ENCODE results near the gene PSG5.
"Not testable (repeated sequence)": the region's sequence is repeated elsewhere in the genome, so short reads cannot be mapped to it uniquely, and the experiment has no call there.

PSG5 gene

DNA sequence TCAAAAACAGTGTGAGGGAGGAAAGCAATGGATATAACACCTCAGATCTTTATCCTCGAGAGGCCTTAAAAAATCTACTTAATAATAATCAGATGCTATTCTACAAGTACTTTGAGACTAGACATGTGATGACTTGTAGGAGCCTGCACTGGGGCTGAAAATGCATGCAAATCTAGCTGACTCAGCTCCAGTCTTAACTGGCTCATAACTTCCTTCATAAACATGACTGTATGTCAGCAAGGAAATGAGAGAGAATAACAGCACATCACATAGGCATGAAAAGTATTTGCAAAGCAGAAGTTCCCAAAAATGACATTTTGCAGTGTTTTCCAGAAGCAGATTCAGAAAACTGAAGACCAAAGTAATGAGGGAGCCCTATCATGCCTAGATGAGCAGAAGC, 38.1 kb downstream of the PSG5 start:
- Histone ChIP-seq H3K4me3 (ENCODE audit: low read depth, low read length) (no peak overlapping the region), H3K36me3 (replicated peaks) (no peaks in the 10 kb centered on the region), H3K27ac (no peak overlapping the region), H3K27me3 (replicated peaks) (no peaks in the 10 kb centered on the region)
- DNase-seq, result peak; percentile 61
- in situ Hi-C loops (cut with HindIII; ENCODE audit: low pct_ligation_motif_present, low sequenced_read_pairs), result no loop called here
- TF ChIP-seq, protein P1, sequence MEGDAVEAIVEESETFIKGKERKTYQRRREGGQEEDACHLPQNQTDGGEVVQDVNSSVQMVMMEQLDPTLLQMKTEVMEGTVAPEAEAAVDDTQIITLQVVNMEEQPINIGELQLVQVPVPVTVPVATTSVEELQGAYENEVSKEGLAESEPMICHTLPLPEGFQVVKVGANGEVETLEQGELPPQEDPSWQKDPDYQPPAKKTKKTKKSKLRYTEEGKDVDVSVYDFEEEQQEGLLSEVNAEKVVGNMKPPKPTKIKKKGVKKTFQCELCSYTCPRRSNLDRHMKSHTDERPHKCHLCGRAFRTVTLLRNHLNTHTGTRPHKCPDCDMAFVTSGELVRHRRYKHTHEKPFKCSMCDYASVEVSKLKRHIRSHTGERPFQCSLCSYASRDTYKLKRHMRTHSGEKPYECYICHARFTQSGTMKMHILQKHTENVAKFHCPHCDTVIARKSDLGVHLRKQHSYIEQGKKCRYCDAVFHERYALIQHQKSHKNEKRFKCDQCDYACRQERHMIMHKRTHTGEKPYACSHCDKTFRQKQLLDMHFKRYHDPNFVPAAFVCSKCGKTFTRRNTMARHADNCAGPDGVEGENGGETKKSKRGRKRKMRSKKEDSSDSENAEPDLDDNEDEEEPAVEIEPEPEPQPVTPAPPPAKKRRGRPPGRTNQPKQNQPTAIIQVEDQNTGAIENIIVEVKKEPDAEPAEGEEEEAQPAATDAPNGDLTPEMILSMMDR (IDR thresholded peaks at IDR 0.05; ENCODE audit: low read depth, low read length, missing control alignments), result no peak

DNA sequence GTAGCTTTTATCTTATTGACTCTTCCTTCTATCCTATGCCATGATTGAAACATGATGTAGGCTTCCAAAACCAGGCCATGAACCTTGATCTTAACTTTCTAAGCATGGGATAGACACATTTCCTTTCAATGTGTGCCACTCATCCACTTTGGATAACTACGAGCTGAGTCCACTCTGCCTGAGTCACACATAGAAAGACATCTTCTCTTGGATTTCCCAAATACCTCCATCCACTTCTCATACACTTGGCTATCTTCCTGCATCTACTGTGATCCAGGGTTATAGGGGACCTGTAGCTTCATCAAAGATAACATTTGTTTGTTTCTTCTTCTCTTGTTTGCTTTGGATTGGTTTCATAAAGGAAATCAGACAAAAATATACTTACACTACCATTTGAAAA, 44.6 kb downstream of the PSG5 start:
- in situ Hi-C loops (cut with HindIII; ENCODE audit: low pct_ligation_motif_present, low sequenced_read_pairs); DNase-seq; H3K36me3 ChIP-seq (replicated peaks); H3K27ac ChIP-seq; H3K4me3 ChIP-seq (ENCODE audit: low read depth, low read length); H3K27me3 ChIP-seq (replicated peaks): not testable (repeated sequence)

DNA sequence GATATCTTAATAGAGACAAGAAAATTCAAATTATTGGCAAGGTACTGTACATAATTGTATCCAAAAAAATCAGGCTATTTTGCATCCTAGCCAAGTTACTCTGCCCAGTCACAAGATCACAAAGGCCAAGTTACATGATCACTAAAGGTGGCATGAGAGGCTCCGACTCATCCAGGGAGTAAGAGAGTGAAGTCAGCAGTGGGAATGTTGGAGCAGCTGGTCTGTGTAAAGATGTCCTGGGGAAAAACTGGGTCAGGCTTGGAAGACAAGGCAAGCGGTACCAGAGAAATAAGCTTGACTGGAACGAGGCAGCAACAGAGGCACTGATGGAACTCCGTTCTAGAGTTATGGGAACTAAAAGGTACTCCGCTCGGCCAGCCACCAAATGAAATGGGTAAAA, 53.6 kb downstream of the PSG5 start:
- TF ChIP-seq, protein P1 (IDR thresholded peaks at IDR 0.05; ENCODE audit: low read depth, low read length, missing control alignments), result no peak
- Histone ChIP-seq H3K27me3 (replicated peaks) (no peaks in the 10 kb centered on the region), H3K27ac (no peak overlapping the region), H3K36me3 (replicated peaks) (no peaks in the 10 kb centered on the region), H3K4me3 (ENCODE audit: low read depth, low read length) (no peak overlapping the region)
- no peak for DNase-seq
- in situ Hi-C loops (cut with HindIII; ENCODE audit: low pct_ligation_motif_present, low sequenced_read_pairs), result no loop called here

DNA sequence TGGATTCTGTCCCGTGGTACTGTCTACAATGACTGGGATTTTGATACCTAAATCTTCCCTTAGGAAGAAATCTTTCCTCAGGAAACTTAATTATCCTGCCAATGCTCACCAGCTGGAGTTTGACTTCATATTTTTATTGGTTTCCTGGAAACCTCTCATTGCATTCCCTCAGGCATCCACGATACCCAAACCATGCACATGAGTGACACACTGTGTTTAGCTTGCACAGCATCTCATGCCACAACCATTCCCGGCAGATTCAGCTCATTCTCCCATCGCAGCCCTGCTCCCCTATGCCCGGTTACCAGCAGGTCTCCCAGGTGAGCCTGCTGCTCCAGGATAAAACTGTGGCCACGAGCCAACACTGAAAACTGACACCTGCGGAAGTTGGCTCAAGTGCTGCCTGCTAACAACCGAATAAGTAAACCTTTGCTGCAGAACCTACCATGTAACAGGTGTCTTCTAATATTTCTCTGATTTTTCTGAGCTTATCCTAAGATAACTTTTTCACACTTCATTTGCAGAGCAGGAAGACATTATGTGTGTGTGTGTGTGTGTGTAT, 55.0 kb downstream of the PSG5 start:
- H3K27me3 ChIP-seq (replicated peaks); H3K4me3 ChIP-seq (ENCODE audit: low read depth, low read length); DNase-seq; in situ Hi-C loops (cut with HindIII; ENCODE audit: low pct_ligation_motif_present, low sequenced_read_pairs); H3K27ac ChIP-seq; H3K36me3 ChIP-seq (replicated peaks): not testable (repeated sequence)

DNA sequence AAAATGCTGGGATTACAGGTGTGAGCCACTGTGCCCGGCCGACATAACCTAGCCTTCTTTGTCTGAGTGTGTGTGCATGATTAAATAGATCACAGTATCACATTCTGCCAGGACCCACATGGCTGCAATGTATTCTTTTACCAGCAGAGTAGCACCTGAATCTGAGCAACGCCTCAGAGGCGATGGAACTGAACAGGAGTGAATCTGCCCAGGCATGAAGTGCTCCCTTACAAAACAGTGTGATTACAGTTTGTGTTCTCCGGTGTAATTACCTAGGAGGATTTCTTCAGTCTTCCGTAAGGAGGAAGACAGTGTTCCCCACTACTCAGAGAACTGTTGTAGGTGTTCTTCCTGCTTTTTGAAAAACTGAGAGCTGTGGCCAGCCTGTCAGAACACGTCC, 57.1 kb downstream of the PSG5 start:
- H3K27me3 ChIP-seq (replicated peaks); H3K27ac ChIP-seq; in situ Hi-C loops (cut with HindIII; ENCODE audit: low pct_ligation_motif_present, low sequenced_read_pairs); H3K4me3 ChIP-seq (ENCODE audit: low read depth, low read length); DNase-seq; H3K36me3 ChIP-seq (replicated peaks): not testable (repeated sequence)

DNA sequence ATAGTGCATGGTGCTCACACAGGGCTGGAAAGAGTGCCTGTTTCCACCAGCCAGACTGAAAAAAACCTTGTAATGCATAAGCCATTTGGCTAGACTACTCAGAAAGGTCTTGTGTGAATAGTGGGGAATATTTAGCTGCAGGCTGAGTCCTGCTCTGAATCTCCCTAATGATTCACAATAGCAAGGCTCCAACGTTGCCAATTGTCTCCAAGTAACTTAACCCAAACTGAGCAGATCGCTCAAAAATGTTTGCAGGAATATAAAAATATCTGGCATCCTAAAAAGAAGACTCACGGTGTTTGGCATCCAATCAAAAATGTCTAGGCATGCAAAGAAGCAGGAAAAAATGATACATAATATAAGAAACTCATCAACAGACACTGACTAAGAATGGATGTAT, 59.0 kb downstream of the PSG5 start:
- H3K27ac ChIP-seq; H3K36me3 ChIP-seq (replicated peaks); H3K4me3 ChIP-seq (ENCODE audit: low read depth, low read length); in situ Hi-C loops (cut with HindIII; ENCODE audit: low pct_ligation_motif_present, low sequenced_read_pairs); H3K27me3 ChIP-seq (replicated peaks): not testable (repeated sequence)
- peak; percentile 36 for DNase-seq

DNA sequence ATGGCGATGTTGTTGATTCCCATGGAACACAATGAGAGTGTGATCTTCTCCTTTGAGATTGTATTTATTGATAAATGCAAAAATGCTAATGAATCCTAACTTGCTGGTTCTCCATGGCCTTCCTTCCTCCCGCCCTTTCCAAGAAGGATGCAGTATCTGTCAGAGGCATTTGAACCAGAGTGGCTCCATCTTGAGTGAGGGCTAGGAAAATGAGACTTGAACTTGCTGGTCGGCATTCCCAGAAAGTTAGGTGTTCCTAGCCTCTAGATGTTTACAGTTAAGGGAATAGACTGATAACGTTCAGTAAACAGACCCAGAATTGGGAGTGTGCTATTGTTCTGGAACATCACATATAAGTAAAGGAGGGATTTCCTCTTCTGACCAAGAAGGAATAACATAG, 59.6 kb downstream of the PSG5 start:
- H3K27me3 ChIP-seq (replicated peaks), result no peaks in the 10 kb centered on the region
- TF ChIP-seq, protein P1 (IDR thresholded peaks at IDR 0.05; ENCODE audit: low read depth, low read length, missing control alignments), result no peak
- in situ Hi-C loops (cut with HindIII; ENCODE audit: low pct_ligation_motif_present, low sequenced_read_pairs), result no loop called here
- no peaks in the 10 kb centered on the region for H3K36me3 ChIP-seq (replicated peaks)
- no peak for DNase-seq
- no peak overlapping the region for H3K4me3 ChIP-seq (ENCODE audit: low read depth, low read length)
- H3K27ac ChIP-seq, result no peak overlapping the region

DNA sequence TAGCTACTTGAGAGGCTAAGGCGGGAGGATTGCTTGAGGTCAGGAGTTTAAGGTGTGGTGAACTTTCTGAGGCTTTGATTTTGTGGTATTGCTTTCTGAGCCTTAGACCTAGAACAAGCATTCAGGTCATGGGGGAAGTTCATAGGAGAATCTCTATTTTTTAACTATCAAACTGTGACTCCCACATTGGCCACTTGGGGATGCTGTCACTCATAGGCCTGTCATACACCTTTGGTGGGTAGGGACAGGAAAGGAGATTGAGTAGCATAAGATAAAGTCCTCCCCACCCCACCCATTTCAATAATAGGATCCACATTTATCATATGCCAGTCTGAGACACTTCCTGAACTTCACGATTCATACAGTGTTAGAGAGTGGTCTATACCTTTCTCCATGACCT, 62.0 kb downstream of the PSG5 start:
- DNase-seq, result no peak
- in situ Hi-C loops (cut with HindIII; ENCODE audit: low pct_ligation_motif_present, low sequenced_read_pairs), result no loop called here

DNA sequence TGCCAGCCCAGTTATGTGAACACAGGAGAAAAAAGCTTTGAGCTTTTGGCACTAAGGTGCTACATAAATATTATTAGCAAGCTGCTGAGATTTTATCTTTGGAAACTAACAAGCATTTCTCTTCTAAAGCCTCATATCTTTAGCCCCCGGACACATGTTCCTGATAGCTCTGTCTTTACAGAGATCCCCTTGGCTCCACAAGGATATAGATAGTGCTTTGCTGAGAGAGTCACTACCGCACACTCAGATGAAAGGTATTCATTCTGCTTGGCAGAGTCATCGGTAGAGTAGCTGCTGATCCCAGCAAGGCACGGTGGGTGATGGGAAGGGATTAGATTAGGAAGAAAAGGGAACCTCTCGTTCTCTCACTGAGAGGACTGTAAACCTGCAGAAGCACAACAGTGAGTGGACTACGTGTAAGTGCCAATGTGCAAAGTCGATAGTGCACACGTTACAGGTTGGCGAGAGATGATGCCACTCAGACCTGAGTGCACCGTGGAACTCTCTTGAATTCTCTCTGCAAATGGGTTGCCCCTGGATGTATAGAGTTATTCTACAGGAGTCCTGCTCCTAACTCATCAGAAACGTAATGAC, 65.8 kb downstream of the PSG5 start:
- H3K4me3 ChIP-seq (ENCODE audit: low read depth, low read length); in situ Hi-C loops (cut with HindIII; ENCODE audit: low pct_ligation_motif_present, low sequenced_read_pairs); H3K27me3 ChIP-seq (replicated peaks); H3K36me3 ChIP-seq (replicated peaks); H3K27ac ChIP-seq: not testable (repeated sequence)
- peak; percentile 57 for DNase-seq

More for the DNA sequence above, 62.0 kb downstream of the PSG5 start:
- Histone ChIP-seq H3K36me3 (replicated peaks) (no peaks in the 10 kb centered on the region), H3K27me3 (replicated peaks) (no peaks in the 10 kb centered on the region), H3K4me3 (ENCODE audit: low read depth, low read length) (no peak overlapping the region), H3K27ac (no peak overlapping the region)
- TF ChIP-seq, protein P1 (IDR thresholded peaks at IDR 0.05; ENCODE audit: low read depth, low read length, missing control alignments), result no peak

DNA sequence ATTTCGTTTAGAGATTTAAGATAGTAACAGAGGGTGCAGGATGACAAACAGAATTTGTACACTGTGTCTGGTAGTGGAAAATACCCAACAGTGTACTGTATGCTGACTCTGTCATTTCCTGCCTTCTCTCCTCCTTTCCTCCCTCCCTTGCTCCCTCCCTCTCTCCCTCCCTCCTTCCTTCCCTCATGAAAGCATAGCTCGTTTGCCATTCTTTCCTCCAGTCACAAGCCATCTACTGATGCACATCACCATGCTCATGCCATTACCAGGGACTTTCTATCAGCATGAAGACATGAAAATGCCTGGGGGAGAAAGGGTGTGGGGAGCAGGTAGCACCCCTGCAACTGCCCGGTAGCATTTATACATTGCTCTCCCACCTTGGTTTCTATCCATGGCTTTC, 66.8 kb downstream of the PSG5 start:
- H3K27ac ChIP-seq; DNase-seq; in situ Hi-C loops (cut with HindIII; ENCODE audit: low pct_ligation_motif_present, low sequenced_read_pairs); H3K4me3 ChIP-seq (ENCODE audit: low read depth, low read length); H3K27me3 ChIP-seq (replicated peaks); H3K36me3 ChIP-seq (replicated peaks): not testable (repeated sequence)

Measured in brain microvascular endothelial cell (primary cell).